NCI-H345 treated with DMSO at 0.1 percent for 48 hours (cell line): ENCODE data around the gene OSBPL5.

Source experiments
- DNase-seq: peaks from one replicate; lab custom pipeline; 2025; ENCODE audit not compliant: unreplicated experiment; lab: John Stamatoyannopoulos, UW

The OSBPL5 gene

GRCh38 chr11:3197878-3198528 is 32.9 kb upstream of the OSBPL5 start:
- no peak for DNase-seq

- DNase-seq = no peak
Measured at GRCh38 chr11:3197044-3197695, 32.1 kb upstream of the OSBPL5 start.

- DNase-seq = no peak
Measured at GRCh38 chr11:3196161-3197043, 31.3 kb upstream of the OSBPL5 start.

- no peak for DNase-seq
Measured at GRCh38 chr11:3195251-3196160, 30.4 kb upstream of the OSBPL5 start.

GRCh38 chr11:3194016-3194816 is 29.1 kb upstream of the OSBPL5 start:
- no peak for DNase-seq

GRCh38 chr11:3193373-3194015 is 28.4 kb upstream of the OSBPL5 start:
- DNase-seq = no peak

- no peak for DNase-seq
Measured at GRCh38 chr11:3192511-3193372, 27.6 kb upstream of the OSBPL5 start.

GRCh38 chr11:3191586-3192324 is 26.6 kb upstream of the OSBPL5 start:
- DNase-seq = no peak

- DNase-seq = no peak
Measured at GRCh38 chr11:3190600-3190999, 25.5 kb upstream of the OSBPL5 start.

GRCh38 chr11:3189886-3190583 is 24.9 kb upstream of the OSBPL5 start:
- no peak for DNase-seq

- no peak for DNase-seq
Measured at GRCh38 chr11:3189196-3189843, 24.2 kb upstream of the OSBPL5 start.

GRCh38 chr11:3188496-3189195 is 23.5 kb upstream of the OSBPL5 start:
- no peak for DNase-seq

GRCh38 chr11:3186166-3186953 is 21.2 kb upstream of the OSBPL5 start:
- DNase-seq = no peak

GRCh38 chr11:3184732-3185347 is 19.7 kb upstream of the OSBPL5 start:
- DNase-seq = no peak

- DNase-seq = no peak
Measured at GRCh38 chr11:3183523-3183922, 18.4 kb upstream of the OSBPL5 start.
